ENCODE data around the gene RMRP.

DNA sequence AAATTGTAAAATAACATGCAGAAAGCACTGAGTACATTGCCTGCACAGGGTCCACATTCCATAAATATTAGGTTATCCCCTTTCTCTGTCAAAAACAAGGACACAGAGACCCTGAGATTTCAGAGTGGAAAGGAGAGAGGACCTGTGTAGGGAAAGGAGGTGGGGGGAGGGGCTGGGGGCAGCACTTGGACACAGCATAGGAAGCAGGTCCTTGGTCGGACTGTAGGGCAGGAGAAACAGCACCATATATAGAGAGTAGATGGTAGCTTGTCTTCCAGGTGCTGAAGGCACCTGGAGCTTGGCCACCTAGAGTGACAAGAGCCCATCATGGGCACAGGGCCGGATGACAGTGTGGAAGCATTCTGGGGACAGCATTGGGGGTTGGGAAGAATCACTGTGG is 29.5 kb upstream of the RMRP start:
- TF ChIP-seq CTCF (IDR thresholded peaks at IDR 0.05): no peak
- TF ChIP-seq POLR2A (IDR thresholded peaks at IDR 0.05): no peak

Measured in esophagus squamous epithelium (tissue), 4 donors.